Thyroid gland (tissue), 4 donors: ENCODE measurements around the gene GATA5. TPM values are rescaled to one million over a fixed set of nuclear protein-coding genes. Genes with fewer than 3 reads are reported as not detected.

ENCODE experiments used
- DNase-seq, 2 donors: peaks; one replicate each; pipeline ENCODE4 v3.0.0-alpha.2; 2019
- H3K27ac ChIP-seq, 3 donors: fragments of 200-600 bp; sonication (generic); 1 replicate in 2 of 3; 2 replicates in 1 of 3; pipeline ENCODE4 v1.5.1; 2016 to 2019; ENCODE audit warnings: mild to moderate bottlenecking in 1 of 3, moderate library complexity in 1 of 3
- H3K27me3 ChIP-seq: fragments of 200-600 bp; sonication (generic); one replicate; pipeline ENCODE4 v1.5.1; 2019
- H3K36me3 ChIP-seq, 2 donors: fragments of 200-600 bp; sonication (generic); one replicate each; pipeline ENCODE4 v1.5.1; 2016 to 2019
- H3K4me1 ChIP-seq, 2 donors: fragments of 200-600 bp; sonication (generic); one replicate each; pipeline ENCODE4 v1.5.1; 2017 to 2019
- H3K4me3 ChIP-seq, 3 donors: fragments of 200-600 bp; sonication (generic); replicated peaks in 1 of 3; 1 replicate in 2 of 3; 2 replicates in 1 of 3; pipeline ENCODE4 v1.5.1; 2016; ENCODE audit warnings: mild to moderate bottlenecking in 1 of 3
- H3K9me3 ChIP-seq: fragments of 200-600 bp; sonication (generic); one replicate; pipeline ENCODE4 v1.5.1; 2017
- POLR2A ChIP-seq, 2 donors: fragments of 450-650 bp; IDR thresholded peaks; one replicate each; pipeline ENCODE4 v1.6.1; 2017; ENCODE audit warnings: antibody characterized with exemption in 2 of 2, mild to moderate bottlenecking in 2 of 2, moderate library complexity in 1 of 2
- WGBS, 2 donors: methylation state at CpG; one replicate each; pipeline ENCODE4 v1.1.5; 2017; 5-methylcytosine and 5-hydroxymethylcytosine counted together
- intact Hi-C: fragments of 100-400 bp; cut with DNase I; formaldehyde crosslinking; loops from one replicate; pipeline ENCODE4 v1.15.1; 2023
- total RNA-seq, 4 donors: library from RNA; depleted of rRNA; stranded (reverse); fragments of >200 nt; gene quantifications; one replicate each; pipeline ENCODE4 v1.2.3, GENCODE V29; 2016
- TF ChIP-seq, protein P1 (sequence below), 6 experiments: fragments of 200-600 bp in 3 of 6; fragments of 450-650 bp in 3 of 6; sonication (generic) in 3 of 6; IDR thresholded peaks; one replicate each; pipeline ENCODE4 v1.5.1; 2016 to 2019; ENCODE audit warnings: antibody characterized with exemption in 6 of 6, mild to moderate bottlenecking in 2 of 6, inconsistent platforms in 1 of 6, moderate library complexity in 1 of 6

The GATA5 gene
- total RNA-seq, 4 donors from 2014 or later: 0.33 to 0.67 (median 0.54) TPM; not detected in 1

DNA sequence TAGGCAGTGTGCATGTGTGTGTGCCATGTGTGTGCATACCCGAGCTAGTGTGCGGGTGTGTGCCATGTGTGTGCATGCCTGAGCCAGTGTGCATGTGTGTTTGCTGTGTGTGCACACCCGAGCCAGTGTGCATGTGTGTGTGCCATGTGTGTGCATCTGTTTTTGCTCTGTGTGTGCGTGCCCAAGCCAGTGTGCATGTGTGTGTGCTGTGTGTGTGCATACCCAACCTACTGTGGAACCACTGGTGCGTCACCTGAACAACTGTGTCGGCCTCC is 54.1 kb downstream of the GATA5 start:
- peaks cover 23 to 32% of the 10 kb centered on the region in 2 donors for H3K4me1 ChIP-seq
- H3K27me3 ChIP-seq: no peaks in the 10 kb centered on the region
- no peaks in the 10 kb centered on the region for H3K9me3 ChIP-seq
- intact Hi-C loops: no loop called here
- H3K4me3 ChIP-seq: no peak overlapping the region
- no peak for TF ChIP-seq POLR2A (IDR thresholded peaks at IDR 0.05)
- TF ChIP-seq, protein P1, sequence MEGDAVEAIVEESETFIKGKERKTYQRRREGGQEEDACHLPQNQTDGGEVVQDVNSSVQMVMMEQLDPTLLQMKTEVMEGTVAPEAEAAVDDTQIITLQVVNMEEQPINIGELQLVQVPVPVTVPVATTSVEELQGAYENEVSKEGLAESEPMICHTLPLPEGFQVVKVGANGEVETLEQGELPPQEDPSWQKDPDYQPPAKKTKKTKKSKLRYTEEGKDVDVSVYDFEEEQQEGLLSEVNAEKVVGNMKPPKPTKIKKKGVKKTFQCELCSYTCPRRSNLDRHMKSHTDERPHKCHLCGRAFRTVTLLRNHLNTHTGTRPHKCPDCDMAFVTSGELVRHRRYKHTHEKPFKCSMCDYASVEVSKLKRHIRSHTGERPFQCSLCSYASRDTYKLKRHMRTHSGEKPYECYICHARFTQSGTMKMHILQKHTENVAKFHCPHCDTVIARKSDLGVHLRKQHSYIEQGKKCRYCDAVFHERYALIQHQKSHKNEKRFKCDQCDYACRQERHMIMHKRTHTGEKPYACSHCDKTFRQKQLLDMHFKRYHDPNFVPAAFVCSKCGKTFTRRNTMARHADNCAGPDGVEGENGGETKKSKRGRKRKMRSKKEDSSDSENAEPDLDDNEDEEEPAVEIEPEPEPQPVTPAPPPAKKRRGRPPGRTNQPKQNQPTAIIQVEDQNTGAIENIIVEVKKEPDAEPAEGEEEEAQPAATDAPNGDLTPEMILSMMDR (IDR thresholded peaks at IDR 0.05): no peak
- no peaks in the 10 kb centered on the region for H3K36me3 ChIP-seq
- no peak overlapping the region for H3K27ac ChIP-seq
- 97 to 100% methylated on average over 4 to 6 of the region's 6 CpGs for WGBS, 2 donors
- no peak for DNase-seq

DNA sequence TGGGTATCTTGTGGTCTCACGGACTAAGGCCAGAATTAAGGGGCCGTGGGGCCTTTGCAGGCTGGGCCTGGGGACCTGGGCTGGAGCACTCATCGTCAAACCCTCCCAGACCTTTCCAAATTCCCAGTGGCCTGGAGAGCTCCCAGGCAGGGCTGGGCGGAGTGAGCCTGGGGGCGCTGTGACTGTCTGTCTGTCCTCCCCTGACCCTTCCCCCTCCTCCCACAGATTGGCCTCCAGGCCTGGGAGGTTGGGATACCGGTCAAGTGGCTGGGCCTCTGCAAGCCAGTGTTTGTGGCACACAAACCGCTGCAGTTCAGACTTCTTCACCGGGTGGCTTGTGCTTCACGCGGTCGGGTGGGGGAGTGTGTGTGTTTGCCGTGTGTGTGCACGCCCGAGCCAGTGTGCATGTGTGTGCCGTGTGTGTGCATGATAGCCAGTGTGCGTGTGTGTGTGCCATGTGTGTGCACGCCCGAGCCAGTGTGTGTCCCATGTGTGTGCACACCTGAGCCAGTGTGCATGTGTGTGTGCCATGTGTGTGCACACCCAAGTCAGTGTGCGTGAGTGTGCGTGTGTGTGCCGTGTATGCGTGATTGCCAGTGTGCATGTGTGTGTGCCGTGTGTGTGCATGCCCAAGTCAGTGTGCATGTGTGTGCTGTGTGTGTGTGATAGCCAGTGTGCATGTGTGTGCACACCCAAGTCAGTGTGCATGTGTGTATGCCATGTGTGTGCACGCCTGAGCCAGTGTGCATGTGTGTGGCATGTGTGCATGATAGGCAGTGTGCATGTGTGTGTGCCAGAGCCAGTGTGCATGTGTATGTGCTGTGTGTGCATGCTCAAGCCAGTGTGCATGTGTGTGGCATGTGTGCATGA is 54.7 kb downstream of the GATA5 start:
- H3K27ac ChIP-seq: no peak overlapping the region
- intact Hi-C loops: no loop called here
- H3K4me1 ChIP-seq: peaks cover 18 to 26% of the 10 kb centered on the region in 2 donors
- no peaks in the 10 kb centered on the region for H3K27me3 ChIP-seq
- TF ChIP-seq POLR2A (IDR thresholded peaks at IDR 0.05): no peak
- TF ChIP-seq, protein P1 (IDR thresholded peaks at IDR 0.05): no peak
- WGBS, 2 donors: 85 to 87% methylated on average over 17 to 21 of the region's 24 CpGs
- no peak for DNase-seq
- H3K36me3 ChIP-seq: no peaks in the 10 kb centered on the region
- H3K4me3 ChIP-seq: no peak overlapping the region
- H3K9me3 ChIP-seq: no peaks in the 10 kb centered on the region

DNA sequence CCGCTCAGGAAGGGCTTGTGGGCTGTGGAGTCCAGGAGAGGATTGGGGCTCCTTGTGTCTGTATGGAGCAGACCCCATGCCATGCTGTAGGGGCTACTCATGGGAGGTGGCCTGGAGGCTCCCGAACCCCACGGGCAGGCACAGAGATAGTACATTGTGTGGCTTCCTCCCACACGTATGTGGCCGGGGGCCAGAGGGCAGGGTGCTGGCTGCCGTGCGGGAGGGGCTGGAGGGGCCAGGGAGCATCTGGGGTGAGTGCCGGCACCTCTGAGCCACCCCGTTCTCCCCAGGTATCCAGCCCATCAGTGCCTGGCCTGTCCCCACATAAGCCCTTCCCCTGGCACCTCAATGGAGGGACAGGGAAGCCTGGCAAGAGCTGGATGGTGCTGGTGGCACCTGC is 56.0 kb downstream of the GATA5 start:
- no peaks in the 10 kb centered on the region for H3K36me3 ChIP-seq
- H3K27ac ChIP-seq: no peak overlapping the region
- TF ChIP-seq POLR2A (IDR thresholded peaks at IDR 0.05): no peak
- TF ChIP-seq, protein P1 (IDR thresholded peaks at IDR 0.05): no peak
- no peak overlapping the region for H3K4me3 ChIP-seq
- H3K4me1 ChIP-seq: peaks cover 8 to 13% of the 10 kb centered on the region in 2 donors
- intact Hi-C loops: no loop called here
- H3K9me3 ChIP-seq: no peaks in the 10 kb centered on the region
- WGBS, 2 donors: 92 to 93% methylated on average over 3 to 6 of the region's 9 CpGs
- H3K27me3 ChIP-seq: no peaks in the 10 kb centered on the region
- no peak for DNase-seq

DNA sequence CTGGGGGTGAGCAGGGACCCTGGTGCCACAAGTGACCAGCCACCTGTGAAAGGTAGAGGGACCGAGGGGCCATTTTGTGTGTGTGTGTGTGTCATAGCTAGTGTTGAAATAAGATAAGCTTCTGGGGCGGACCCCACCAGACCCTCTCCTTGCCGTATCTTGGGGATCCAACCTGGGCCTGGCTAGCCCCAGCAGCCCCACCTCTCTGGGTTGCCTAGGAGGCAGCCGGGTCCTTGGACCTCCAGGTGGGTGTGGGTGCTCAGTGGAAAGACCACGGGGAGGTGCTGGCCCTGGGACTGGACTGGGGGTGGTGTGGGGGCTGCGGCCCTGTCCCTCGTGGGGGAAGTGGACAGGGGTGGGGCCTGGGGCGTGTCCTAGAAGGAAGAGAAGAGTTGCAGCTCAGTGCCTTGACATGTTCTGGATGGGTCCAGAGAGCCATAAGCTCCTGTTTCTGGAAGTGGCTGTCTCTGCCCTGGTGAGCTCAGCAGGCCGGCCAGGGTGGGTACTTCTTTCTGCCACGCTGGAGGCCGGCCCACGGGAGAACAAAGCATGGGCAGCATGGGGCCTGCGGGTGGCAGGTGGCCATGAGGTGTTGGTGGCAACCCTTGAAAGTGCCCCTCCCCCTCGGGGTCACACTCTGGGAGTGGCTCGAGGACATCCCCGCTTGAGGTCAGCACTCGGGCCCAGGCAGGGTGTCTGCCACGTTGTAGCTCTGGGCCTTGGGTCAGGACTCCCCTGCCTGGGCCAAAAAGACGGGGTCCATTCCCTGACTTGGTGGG is 56.9 kb downstream of the GATA5 start:
- Histone ChIP-seq H3K36me3 (no peaks in the 10 kb centered on the region), H3K9me3 (no peaks in the 10 kb centered on the region), H3K4me3 (no peak overlapping the region), H3K4me1 (peaks cover 0 to 4% of the 10 kb centered on the region in 2 donors), H3K27ac (no peak overlapping the region), H3K27me3 (no peaks in the 10 kb centered on the region)
- 83 to 90% methylated on average over 7 to 15 of the region's 19 CpGs for WGBS, 2 donors
- DNase-seq: no peak
- intact Hi-C loops: no loop called here
- TF ChIP-seq, protein P1 (IDR thresholded peaks at IDR 0.05): no peak
- no peak for TF ChIP-seq POLR2A (IDR thresholded peaks at IDR 0.05)
